Activated naive CD4-positive, alpha-beta T cell treated with Interleukin-2 at 50 U/mL for 16 hours (primary cell): ENCODE measurements around the gene RMDN2.

Experiments used
- DNase-seq: peaks from one replicate; pipeline ENCODE4 v3.0.0-alpha.2; 2020

The RMDN2 gene, protein sequence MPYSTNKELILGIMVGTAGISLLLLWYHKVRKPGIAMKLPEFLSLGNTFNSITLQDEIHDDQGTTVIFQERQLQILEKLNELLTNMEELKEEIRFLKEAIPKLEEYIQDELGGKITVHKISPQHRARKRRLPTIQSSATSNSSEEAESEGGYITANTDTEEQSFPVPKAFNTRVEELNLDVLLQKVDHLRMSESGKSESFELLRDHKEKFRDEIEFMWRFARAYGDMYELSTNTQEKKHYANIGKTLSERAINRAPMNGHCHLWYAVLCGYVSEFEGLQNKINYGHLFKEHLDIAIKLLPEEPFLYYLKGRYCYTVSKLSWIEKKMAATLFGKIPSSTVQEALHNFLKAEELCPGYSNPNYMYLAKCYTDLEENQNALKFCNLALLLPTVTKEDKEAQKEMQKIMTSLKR

DNA sequence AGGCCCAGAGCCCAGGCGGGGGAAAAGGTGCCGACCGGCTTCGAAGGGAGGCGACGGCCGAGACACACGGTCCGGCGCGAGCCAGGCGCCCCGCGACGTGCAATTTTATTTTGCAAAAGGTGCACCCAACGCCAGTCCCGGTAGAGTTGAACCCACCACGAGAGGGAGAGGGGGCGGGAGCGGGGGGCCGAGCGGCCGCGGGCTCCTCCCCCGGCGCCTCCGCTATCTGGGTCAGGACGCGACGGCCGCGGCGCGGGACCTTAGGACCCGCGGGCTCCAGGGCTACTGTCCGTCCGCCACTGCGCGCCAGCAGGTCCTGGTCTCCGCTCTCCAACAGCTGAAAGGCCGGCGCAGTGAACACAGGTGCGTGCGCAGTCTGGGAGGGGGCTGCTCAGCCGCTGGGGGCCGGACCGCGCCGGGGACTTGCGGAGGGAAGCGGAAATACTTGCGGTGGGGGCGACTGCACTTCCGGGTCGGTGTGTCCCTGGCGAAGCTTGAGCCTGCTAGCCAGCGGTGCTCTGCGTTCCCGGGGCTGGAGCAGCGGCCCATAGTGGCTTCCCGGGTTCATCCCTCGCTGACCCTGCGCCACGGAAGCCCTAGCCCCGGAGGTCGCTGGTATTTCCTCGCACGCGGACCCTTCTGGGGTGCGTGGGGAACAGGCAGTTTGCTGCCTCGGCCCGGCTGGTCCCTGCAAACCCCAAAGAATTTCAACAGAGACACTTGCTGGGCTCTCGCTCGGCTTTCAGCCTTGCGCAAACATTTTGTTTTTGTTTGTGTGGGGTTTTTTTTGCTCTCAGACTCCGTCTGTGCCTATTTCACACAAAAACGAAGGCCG, at the start of gene RMDN2:
Gene RMDN2, plus strand, starts transcription at position 225 of the 835 bp plus-strand sequence. CDS start 3,991 bp downstream, outside the sequence.
- peak; percentile 79 for DNase-seq

DNA sequence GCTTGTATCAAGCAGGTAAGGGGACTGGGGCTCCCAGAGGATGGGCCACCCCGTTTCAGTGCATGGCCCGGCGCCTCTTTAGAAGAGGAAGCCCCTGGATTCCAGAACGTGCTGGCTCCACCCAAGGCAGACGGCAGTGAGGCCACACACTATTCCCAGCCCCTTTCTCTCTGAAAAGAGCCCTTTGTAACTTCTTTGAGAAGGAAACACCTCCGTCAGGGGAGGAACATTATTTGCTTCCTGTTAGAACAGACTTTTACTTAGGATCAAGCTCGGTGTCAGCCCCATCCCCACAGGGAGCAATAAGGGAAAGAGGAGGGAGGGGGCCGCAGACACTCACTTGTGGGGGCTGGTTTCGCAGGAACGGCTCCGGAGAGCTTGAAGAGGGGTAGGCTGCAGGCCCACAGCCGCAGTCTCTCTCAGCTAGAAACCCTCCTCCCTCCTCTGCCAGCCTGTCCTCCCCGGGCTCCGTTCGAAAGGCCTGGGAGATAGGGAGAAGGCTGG, 49.6 kb upstream of the RMDN2 start:
- DNase-seq: no peak

DNA sequence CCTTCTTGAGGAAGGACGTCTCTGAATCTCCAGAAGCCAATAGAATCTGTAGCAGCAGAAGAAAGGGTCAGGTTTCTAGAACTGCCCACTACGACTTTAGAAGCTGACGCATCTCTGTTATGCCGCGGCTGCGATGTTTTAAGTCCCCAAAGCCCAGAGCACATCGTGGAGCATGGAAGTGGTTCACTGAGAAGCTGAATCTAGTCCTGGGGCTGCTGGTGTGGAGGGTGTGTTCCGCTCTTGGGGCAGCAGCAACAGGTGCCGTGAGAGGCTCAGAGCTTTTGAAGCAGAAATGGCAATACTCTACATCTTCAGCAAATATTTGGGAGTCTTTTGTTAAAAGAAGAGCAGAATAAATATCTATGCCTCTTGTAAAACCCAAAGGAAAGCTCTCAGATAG, 48.9 kb upstream of the RMDN2 start:
- DNase-seq: no peak

DNA sequence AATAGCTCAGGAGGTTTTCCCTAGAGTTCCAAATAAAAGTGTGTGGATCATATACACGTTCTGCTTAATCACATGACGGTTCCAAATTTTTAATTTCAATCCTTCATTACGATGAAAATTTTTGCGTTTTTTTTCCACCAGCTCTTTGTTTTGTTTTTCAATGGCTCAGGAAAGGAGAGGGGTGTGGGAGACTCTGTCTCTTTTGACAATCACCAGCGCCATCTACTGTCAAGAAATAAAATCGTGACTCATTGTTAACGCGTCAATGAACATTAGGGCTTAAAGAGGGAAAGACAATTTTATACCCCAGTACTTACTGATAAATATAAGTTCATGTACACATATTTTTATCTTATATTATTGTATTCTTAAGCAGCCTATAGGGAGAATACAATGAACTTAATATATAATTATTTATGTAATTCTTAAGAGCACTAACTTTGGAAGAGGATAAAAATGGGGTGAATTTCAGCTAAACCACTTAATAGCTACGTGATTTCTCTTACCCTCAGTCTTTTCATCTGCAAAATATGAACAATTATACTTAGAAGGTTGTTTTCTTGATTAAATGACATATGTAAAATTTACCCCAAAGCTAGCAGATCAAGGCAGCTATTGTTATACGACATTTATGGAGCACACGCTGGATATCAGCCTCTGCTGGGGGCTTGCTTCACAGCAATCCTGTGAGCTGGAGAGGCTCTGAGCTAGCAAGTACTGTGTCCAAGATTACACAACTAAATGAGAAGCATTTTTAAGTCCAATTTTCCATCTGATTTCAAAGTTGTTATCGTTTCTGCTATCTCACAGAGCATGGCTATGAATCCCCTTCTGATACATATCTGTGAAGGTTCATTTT, 47.4 kb upstream of the RMDN2 start:
- no peak for DNase-seq

DNA sequence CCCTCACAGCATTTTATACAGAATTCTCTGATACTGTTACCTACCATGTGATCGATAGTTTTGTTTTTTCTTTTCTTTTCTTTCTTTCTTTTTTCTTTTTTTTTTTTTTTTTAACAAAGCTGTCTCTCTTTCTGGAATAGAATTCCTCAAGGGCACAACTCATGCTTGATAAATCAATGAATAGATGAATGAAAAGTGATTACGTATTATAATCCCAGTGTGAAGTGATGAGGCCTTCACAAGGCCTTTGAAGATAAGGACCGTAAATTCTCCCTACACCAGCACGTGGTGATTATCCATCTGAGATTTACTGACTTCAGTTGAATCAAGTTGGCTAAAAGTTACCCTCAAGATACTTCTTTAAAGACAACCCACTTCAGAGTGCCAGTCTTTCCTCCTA, 46.6 kb upstream of the RMDN2 start:
- no peak for DNase-seq

DNA sequence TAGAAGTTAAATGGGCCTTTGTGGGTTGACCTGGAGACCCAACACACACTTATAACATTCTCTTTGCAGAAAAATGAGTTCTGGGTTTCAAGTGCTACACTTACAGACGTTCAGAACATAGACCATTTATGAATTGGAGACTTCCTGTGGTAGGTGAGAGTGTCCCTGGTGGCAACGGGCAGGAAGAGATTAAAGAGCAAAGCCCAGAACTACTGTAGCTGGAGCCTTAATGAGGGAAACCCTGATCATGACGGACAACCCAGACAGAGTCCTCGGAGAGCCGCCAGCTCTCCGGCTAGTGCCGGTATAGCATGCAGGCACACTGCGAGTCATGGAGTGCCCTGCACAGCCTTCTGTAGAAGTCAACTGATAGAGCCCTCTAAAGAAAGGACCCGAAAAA, 44.5 kb upstream of the RMDN2 start:
- no peak for DNase-seq

DNA sequence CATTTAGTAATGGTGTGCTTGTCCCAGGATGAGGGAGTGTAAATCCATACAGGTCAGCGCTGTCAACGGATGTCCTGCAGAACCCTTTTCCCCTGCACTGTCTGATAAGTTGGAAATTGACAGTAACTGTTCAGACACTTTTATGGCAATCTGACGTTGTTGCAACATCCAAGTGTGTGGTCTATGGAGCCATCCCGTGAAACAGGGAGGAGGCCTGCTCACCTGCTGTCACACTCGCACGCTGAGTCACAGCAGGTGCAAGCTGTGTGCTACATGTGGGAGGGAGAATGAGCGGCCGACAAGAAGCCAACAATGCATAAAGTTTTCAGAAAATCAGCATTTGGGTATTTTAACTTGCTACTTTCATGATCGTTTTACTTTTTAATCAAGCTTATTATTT, 43.7 kb upstream of the RMDN2 start:
- DNase-seq: no peak

DNA sequence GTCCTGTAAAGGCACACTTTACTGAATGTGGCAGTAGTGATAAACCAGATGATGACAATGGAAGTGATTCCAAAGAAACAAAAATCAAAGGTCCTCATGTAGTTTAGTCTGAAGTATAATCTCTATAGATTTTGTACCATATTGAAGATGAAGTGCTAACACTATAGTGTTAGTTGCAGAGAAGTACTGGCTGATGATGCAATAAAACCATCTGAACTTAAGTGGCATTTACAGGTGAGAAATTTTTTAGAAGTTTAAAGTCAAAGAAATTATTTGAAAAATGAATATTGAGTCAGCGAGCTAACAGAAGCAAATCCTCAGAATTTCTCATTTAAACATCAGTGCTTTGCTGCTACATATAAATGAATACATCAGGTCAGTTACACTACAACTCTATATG, 43.1 kb upstream of the RMDN2 start:
- DNase-seq: no peak

DNA sequence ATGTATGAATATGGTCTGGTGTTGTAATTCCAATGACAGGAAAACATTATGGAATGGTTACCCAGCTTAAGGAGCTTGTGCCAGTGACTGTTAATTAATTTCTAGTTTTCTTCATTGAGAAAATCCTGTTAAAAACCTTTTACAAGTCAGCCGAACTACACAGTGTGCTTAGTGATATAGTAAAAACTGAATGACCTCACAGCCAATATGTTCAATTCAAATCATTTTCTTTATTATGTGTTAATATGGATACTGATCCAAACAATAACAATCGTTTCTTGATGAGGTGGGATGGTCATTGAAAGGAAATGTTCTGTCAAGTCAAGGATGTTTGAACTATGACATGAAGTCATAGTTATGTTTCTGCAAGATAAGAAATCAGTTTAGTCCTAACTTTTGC, 41.6 kb upstream of the RMDN2 start:
- no peak for DNase-seq

DNA sequence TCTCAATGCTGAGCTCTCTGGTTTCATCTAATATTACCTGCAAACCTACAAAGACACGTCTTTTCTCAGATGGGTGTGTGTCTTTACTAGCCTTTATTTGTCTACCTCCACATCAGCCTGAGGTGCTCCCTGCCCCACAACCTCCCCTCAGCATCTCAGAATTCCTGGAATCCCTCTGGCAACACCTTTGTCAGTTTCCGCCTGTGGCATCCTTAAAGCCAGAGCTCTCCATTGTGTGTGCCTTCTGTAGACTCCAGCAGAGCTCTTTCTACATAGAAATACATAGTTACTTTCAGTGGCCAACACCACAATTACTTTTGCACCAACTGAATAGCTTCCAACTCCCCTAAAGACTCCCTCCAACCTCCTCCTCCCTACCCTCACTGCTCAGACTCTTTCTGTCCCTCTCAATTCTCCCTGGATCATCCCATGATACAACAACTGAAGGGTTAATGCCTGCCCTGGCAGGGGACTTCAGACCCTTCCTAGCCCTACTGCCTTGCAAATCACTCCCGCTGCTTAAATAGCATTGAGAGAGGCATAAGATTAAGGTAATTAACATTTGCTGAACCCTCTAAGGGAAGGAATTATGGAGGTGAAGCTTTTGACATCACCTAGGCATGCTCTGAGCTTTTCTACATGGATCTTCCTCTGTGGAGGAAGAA, 39.6 kb upstream of the RMDN2 start:
- no peak for DNase-seq

DNA sequence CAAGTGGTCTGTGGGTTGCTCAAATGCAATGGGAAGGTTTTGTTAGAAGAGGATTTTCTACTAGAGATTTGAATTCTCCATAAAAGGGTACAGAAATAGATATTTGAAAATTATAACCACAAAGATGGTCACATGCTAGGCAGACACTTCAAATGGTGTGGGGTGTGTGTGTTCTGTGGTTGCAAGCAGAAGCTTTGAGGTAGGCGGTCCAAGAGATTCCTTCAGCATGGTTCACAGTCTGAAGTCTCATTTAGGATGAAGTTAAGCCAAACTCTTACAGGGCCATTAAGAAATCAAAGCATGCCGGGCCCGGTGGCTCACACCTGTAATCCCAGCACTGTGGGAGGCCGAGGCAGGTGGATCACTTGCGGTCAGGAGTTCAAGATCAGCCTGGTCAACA, 38.3 kb upstream of the RMDN2 start:
- no peak for DNase-seq

DNA sequence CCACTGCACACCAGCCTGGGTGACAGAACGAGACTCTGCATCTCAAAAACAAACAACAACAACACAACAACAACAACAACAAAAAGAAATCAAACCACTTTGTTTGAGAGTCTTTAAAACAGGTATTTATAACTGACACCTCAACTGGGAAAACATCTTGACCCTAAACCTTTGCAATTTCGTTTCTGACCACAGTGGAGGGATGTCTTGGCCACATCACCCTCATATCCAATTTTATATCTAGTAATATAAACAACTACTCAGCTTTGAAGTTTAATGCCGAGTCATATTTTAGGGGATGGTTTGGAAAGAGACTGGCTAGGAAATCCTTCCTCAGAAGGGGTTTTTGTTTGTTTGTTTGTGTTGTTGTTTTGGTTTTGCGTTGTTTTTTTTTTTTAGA, 37.8 kb upstream of the RMDN2 start:
- DNase-seq: no peak

DNA sequence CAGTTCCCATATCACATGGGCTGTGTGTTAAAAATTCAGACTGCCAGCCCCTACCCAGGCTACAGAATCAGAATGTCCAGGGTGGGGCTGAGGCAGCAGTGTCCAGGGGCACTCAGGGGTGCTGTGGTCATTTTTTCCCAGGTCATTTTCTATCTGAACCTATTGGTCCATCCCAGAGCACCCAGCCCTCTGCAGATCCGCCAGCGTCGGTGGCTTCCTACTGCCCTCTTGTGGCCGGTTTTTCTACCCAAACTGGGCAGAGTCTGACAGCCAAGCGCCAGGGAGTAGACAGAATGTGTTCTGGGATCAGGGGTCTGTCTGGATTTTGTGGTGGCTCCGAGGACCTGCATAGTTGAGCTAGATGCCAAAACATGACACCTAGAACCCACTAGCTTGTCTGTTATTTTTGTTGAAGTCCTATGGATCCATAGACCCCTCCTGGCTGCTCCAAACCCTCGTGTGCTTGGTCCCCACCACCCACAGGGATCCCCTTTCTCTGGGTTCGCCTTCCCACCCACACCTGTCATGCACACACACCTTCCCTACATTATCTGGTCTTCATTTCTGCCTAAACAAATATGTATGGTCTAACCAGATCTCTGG, 34.1 kb upstream of the RMDN2 start:
- peak; percentile 70 for DNase-seq

DNA sequence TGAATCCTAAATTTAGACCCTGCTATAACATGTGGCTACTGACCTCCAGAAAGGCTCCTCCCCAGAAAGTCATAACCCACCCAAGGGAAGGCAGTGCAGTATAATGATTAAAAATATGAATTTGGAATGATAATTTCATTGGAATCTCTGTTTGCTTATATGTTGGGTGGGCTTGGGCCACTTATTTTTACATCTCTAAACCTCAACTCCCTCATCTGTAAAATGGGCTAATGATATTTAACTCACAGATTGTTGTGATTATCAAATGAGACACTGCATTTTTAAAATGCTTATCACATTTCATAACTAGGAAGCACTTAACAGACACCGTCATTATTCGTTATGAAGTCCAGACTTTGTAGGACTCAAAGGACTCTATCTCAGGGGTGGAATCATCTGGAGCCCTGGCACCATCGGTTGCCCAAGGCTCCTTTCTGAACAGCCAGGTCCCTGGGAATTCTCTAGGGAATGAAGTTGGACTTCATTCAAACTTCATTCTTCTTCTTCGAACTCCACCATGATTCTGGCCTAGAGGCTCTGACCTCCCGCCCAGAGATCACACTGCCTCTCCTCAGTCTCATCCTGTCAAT, 33.1 kb upstream of the RMDN2 start:
- DNase-seq: no peak

DNA sequence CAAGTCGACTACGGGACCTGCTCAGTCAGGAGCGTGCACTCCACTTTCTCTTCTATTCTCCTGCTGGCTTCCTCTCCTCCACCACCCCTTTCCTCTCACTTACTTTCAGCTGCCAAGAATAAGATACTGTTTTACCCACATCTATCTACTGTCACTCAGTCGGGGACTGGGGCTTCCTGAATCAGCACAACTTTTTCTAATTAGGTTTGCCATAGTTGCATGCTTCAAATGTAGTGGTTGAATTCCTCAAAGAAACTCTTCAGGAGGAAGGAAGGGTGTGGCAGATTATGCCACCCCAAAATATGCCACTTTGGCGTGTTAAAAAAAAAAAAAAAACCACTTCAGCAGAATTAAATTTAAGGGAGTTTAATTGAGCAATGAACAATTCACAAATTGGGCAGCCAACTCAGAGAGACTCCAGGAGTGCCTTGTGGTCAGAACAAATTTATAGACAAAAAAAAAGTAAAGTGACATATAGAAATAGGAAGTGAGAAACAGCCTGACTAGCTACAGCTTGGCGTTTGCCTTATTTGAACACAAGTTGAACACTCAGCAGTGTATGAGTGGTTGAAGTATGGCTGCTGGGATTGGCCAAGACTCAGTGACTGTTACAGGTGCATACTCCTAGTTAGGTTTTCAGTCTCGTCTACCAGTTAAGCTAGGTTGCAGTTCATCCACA, 32.5 kb upstream of the RMDN2 start:
- DNase-seq: no peak

DNA sequence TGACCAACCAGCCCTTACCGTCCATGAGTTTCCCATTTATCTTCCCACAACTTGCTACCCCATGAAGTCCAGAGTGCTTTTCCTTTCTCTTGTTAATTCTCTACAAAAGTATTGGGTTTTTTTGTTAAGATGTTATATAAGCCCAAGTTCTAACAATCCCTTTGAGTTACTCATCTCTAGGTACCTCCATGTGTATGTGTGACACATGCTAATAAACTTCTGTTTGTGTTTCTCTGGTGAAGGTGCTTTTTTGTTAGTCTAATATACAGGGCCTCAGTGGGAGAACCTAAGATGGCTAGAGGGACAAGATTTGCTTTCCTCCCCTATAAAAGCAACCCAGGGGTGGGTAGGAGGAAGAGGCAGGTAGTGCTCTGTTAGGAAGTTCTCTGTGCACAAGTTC, 31.8 kb upstream of the RMDN2 start:
- no peak for DNase-seq

DNA sequence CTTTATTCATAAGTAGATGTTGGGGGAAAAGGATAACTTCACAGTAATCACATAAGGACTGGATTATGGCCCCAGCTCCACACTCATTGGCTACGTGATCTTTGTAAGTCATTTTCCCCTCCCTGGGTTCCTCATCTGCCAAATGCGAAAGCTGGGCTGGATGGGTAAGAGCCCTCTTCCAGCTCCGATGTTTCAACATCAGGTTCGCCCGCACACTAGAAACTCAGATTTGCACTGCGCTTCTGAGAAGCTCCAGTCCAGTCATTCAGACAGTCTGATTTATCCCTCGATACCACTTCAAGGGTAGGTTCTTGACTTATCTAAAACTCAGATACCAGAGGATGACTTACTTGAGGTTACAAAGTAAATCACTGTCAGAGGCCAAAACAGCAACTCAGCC, 31.0 kb upstream of the RMDN2 start:
- peak; percentile 50 for DNase-seq

DNA sequence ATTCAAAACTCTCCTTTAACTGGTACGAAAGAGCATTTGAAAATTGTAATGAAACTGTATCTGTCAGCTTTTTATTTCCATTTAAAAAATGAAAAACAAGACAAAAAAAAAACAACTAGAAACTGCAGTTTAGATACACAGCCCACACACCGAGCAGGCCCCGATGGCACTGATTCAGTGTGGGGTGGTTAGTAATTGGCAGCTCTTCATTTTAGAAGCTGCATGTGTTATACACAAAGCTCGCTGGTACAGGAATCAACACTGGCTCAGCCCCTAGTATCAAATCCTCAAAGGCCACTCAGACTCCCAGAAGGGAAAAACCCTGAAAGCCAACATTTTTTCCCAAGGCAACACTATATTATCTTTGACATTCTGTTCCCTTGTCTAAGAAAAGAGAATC, 30.5 kb upstream of the RMDN2 start:
- DNase-seq: peak; percentile 37

DNA sequence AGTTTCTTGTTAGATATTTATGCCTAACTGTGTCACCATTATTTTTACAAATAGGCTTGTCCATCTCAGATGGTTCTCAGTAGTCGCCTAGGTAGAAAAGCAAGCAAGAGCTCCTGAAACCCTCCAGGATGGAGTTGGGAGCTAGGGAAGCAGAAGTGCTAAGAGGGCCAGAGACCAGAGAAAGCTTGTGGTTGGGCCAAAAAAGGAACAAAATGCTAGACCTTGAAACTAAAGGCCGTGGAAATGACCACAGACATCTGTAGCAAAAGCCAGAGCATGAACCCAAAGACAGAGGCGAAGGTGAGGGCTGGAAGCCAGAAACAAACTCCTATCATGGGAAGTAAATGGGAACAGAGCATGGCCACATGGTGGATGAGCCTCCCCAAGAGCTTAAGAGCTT, 29.9 kb upstream of the RMDN2 start:
- DNase-seq: no peak

DNA sequence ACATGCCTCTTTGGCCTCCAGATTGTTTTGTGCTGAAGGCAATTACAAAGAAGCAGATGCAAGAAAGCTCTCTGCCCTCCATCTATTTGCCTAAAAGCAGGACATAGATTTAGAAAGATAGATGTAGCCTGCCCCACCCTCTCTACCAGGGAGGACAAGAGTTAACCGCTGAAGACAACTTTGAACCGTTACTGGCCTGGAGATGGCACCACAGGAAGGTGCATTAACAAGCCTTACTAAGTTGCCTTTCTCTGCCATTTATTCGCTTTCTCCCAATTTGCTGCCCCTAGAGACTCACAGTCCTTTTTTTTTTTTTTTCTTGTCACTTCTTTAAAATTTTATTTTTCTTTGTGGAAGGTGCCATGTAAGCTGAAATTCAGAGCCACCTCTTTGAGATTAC, 28.8 kb upstream of the RMDN2 start:
- no peak for DNase-seq

DNA sequence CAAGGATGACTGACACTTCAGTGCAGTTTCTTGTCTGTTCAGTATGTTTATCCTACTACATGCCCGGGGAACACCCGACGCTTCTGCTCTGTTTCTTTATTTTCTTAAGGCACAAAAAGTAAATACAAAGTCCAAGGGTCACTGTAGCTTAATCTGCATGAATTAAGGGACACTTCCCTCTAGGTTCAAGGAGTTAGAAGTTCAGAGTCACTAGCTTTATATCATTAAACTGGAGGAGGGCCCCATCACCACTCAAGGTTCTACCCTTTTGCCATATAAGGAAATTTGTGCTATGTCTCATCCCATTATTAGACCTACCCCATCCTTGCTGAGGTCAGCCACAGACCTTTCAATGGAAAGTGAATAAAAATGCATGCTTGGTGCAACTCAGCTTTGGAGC, 27.6 kb upstream of the RMDN2 start:
- DNase-seq: no peak
